ENCODE measurements around the gene CLEC3A. TPM values are rescaled to one million over a fixed set of nuclear protein-coding genes. Genes with fewer than 3 reads are reported as not detected.

The CLEC3A gene
- total RNA-seq, 1 donor from 2014 or later: not detected

Other genes starting within 250 kb of the CLEC3A start
- 36.1 TPM for gene VAT1L, start 234.0 kb upstream of the CLEC3A start, total RNA-seq
- gene WWOX, start 77.1 kb downstream of the CLEC3A start, total RNA-seq: 30.7 TPM

Data from sciatic nerve (tissue), 1 donor.